Measurements from ENCODE around the gene ADSL. TPM values are rescaled to one million over a fixed set of nuclear protein-coding genes. Genes with fewer than 3 reads are reported as not detected.

Gene ADSL
- total RNA-seq, 1 donor from 2014 or later: 120 TPM

DNA sequence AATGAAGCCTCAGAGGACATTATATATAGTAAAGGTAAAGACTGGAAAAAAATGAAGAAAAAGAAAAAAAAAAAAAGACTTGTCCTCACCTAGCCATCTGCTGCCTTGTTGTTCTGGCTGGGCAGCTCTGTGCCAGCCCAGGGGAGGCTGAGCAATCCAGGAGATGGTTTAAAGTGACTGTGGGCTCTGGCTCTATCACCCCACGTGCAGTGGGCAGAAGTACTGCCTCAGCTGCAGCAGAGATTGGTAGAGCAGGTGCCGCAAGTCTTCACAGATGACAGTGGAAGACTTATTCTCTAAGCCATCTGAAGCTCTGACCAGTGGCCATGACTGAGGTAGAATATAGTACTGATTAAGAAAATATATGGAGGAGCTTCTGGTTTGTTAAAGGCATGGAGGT is 86.3 kb downstream of the ADSL start:
- no peaks in the 10 kb centered on the region for H3K9me3 Mint-ChIP-seq
- TF ChIP-seq, protein P1, sequence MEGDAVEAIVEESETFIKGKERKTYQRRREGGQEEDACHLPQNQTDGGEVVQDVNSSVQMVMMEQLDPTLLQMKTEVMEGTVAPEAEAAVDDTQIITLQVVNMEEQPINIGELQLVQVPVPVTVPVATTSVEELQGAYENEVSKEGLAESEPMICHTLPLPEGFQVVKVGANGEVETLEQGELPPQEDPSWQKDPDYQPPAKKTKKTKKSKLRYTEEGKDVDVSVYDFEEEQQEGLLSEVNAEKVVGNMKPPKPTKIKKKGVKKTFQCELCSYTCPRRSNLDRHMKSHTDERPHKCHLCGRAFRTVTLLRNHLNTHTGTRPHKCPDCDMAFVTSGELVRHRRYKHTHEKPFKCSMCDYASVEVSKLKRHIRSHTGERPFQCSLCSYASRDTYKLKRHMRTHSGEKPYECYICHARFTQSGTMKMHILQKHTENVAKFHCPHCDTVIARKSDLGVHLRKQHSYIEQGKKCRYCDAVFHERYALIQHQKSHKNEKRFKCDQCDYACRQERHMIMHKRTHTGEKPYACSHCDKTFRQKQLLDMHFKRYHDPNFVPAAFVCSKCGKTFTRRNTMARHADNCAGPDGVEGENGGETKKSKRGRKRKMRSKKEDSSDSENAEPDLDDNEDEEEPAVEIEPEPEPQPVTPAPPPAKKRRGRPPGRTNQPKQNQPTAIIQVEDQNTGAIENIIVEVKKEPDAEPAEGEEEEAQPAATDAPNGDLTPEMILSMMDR (conservative IDR thresholded peaks at IDR 0.05): no peak
- H3K4me3 Mint-ChIP-seq: no peak overlapping the region
- peaks cover 6% of the 10 kb centered on the region for H3K36me3 Mint-ChIP-seq (ENCODE audit: low read depth)
- H3K27me3 Mint-ChIP-seq (ENCODE audit: low read depth): no peaks in the 10 kb centered on the region
- peaks cover 12% of the 10 kb centered on the region for H3K4me1 Mint-ChIP-seq
- DNase-seq (ENCODE audit: low read depth, low spot score): no peak
- H3K27ac Mint-ChIP-seq (ENCODE audit: unreplicated experiment): no peak overlapping the region

DNA sequence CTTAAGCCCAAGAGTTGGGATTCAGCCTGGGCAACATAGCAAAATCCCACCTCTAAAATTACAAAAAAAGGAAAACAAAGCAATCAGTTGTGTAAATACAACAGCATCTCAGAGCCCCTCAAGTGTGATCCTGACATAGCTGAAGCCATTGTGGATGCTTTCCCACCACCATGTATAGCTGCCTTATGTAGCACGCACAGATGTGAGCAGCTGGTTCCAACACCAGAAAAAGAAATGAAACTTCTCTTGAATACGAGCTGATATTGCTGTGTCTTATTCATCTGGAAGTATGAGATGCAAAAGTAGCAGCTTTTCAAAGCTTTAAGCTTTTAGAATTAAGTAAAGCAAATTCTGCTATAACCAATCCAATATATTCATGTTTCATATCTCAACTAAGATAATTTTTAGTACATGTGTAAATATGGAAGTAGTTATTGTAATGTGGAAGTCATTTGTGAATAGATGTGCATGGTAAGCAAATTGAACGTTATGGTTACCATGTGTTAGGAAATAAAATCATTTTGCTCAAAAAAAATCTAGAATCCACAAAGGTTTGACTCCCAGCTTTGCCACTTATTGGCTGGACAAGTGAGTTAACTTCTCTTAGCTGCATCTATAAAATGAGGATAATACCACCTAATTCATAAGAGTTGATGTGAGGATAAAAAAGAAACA is 87.3 kb downstream of the ADSL start:
- no peaks in the 10 kb centered on the region for H3K27me3 Mint-ChIP-seq (ENCODE audit: low read depth)
- DNase-seq (ENCODE audit: low read depth, low spot score): no peak
- TF ChIP-seq, protein P1 (conservative IDR thresholded peaks at IDR 0.05): no peak
- peaks cover 12% of the 10 kb centered on the region for H3K4me1 Mint-ChIP-seq
- no peaks in the 10 kb centered on the region for H3K9me3 Mint-ChIP-seq
- H3K36me3 Mint-ChIP-seq (ENCODE audit: low read depth): peaks cover 6% of the 10 kb centered on the region
- H3K4me3 Mint-ChIP-seq: no peak overlapping the region
- H3K27ac Mint-ChIP-seq (ENCODE audit: unreplicated experiment): no peak overlapping the region

DNA sequence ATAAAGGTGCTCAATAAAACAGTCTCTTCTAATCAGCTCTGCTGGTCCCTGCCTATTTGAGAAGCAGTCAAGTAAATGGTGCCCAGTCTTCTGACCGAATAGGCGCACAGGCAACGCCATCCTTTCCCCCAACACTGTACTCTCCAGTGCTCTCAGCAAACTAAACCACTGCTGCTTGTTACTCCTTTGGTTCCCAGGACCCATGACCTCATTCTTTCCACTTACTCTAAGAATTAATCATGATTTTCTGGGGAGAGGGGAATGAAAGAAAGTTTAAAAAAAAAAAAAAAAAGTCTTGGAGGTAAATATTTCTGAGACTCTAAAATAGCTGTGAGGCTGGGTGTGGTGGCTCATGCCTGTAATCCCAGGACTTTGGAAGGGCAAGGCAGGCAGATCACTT is 87.8 kb downstream of the ADSL start:
- Mint-ChIP-seq H3K4me1 (peaks cover 12% of the 10 kb centered on the region), H3K36me3 (ENCODE audit: low read depth) (peaks cover 6% of the 10 kb centered on the region), H3K27me3 (ENCODE audit: low read depth) (no peaks in the 10 kb centered on the region), H3K27ac (ENCODE audit: unreplicated experiment) (no peak overlapping the region), H3K9me3 (no peaks in the 10 kb centered on the region), H3K4me3 (no peak overlapping the region)
- TF ChIP-seq, protein P1 (conservative IDR thresholded peaks at IDR 0.05): no peak
- no peak for DNase-seq (ENCODE audit: low read depth, low spot score)

DNA sequence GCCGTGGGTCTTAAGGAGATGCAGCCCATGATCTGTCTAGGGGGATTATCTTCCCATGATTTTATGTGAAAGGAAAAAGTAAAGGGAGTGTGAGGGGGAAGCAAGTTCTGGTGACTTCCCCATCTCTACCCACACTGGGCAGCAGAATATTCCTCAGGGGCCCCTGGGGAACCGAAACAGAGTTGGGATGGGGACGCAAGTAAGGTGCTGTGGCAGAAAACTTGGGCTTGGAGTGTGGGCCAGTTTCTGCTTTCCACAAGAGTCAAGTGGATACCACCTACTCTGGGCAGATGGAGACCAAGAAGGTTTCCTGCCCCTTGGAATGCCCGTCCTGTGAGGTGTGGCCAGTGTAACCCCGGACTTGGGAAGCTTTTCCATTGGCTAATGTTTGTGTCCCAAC is 88.4 kb downstream of the ADSL start:
- no peak overlapping the region for H3K4me3 Mint-ChIP-seq
- H3K9me3 Mint-ChIP-seq: no peaks in the 10 kb centered on the region
- no peaks in the 10 kb centered on the region for H3K27me3 Mint-ChIP-seq (ENCODE audit: low read depth)
- H3K36me3 Mint-ChIP-seq (ENCODE audit: low read depth): peaks cover 4% of the 10 kb centered on the region
- TF ChIP-seq, protein P1 (conservative IDR thresholded peaks at IDR 0.05): no peak
- no peak overlapping the region for H3K27ac Mint-ChIP-seq (ENCODE audit: unreplicated experiment)
- DNase-seq (ENCODE audit: low read depth, low spot score): no peak
- peaks cover 12% of the 10 kb centered on the region for H3K4me1 Mint-ChIP-seq

DNA sequence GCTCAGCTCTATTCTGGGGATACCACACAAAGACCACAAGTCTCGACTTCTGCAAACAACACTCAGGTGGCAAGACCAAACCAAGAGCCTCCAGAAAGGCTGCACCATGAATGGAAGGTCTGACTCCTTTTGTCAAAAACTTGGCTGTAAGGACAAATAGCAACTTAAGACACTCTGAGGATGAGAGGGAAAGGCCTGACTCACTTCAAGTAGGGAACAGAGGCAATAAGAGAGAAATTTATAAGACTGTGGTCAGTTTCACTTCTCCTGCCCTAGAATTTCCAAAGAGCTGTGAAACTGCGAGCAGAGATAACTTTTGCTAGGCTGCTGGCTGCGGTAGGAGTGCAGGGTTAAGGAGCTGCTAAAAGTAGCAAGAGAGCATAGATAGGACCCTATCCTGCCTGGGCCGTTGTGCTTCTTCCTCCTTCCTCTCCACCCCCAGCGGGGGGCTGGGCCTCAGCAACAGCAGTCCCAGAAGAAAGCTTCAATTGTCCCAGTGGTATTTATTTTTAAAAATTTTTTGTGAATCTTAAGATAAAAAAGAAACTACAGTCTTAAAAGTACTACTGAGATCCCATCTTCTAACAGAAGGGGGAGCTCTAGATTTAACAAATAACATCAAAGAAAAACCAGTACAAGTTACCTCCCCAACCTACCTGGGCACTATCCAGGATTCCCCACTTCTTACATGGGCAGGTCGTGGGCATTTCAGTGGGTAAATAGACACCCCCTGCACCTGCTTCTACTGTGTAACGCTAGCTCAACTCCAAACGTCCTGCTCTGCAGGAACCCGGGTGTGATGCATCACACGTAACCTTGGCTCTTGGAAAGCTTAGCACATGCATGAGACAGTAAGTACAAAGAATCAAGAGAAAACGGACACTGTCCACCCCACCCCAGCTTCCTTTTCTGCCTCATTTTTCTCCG is 90.5 kb downstream of the ADSL start:
- no peaks in the 10 kb centered on the region for H3K27me3 Mint-ChIP-seq (ENCODE audit: low read depth)
- no peak for DNase-seq (ENCODE audit: low read depth, low spot score)
- H3K4me1 Mint-ChIP-seq: peaks cover 12% of the 10 kb centered on the region
- H3K9me3 Mint-ChIP-seq: no peaks in the 10 kb centered on the region
- TF ChIP-seq, protein P1 (conservative IDR thresholded peaks at IDR 0.05): peak; percentile 84
- H3K4me3 Mint-ChIP-seq: no peak overlapping the region
- peaks cover 3% of the 10 kb centered on the region for H3K36me3 Mint-ChIP-seq (ENCODE audit: low read depth)
- peak overlapping the region; percentile 20 for H3K27ac Mint-ChIP-seq (ENCODE audit: unreplicated experiment)

Other genes starting within 250 kb of the ADSL start
- gene TNRC6B, start 168.6 kb upstream of the ADSL start, total RNA-seq: 36.8 and 42.8 TPM in 2 replicates
- gene SGSM3, start 24.1 kb downstream of the ADSL start, total RNA-seq: 82.0 and 92.2 TPM in 2 replicates